Fibroblast of the conjunctiva (primary cell): Measurements from ENCODE around the gene TGFBR3.

Source experiments
- DNase-seq: peaks from one replicate; pipeline ENCODE4 v3.0.0-alpha.2; 2010; ENCODE audit warnings: low read depth

TGFBR3 gene

GRCh38 chr1:91635763-91636162 is 250.2 kb downstream of the TGFBR3 start:
- peak; percentile 8 for DNase-seq

DNA sequence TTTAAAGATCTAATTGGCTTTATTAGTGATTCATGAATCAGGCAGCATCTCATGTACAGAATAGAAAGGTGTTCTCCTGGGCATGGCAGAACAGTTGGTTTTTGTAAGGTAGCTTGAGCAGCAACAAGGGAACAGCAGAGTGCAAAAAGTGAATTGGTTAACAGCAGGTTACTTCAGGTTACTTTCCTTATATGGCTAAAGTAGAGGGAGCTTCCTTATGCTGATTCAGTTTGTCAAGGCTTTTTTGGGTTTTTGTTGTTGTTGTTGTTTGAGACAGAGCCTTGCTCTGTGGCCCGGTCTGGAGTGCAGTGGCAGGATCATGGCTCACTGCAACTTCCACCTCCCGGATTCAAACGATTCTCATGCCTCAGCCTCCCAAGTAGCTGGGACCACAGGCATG is 252.5 kb downstream of the TGFBR3 start:
- no peak for DNase-seq

DNA sequence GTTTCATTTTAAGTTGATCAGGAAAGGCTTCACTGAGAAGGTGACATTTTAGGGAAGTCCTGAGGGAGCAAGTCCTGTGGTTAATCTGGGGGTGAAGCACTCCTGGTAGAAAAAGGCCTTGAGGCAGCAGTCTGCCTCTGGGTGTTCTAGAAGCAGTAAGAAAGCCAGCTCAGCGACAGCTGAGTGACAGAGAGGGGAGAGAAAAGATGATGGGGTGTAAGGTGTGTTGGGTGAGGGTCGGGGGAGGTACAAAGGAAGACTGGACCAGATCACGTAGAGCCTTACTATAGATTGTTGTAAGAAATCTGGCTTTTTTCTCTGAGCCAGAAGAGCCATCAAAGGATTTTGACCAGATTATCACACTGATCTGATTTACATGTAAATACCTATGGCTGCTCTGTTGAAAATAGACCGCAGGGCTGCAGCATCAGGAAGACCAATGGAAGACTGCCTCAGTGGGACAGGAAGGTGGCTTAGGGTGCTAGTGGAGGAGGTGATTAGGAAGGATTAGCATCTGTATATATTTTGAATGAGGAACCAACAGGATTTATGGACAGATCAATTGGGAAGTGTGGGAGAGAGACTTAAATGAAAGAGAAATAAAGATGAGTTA is 254.1 kb downstream of the TGFBR3 start:
- DNase-seq = no peak

DNA sequence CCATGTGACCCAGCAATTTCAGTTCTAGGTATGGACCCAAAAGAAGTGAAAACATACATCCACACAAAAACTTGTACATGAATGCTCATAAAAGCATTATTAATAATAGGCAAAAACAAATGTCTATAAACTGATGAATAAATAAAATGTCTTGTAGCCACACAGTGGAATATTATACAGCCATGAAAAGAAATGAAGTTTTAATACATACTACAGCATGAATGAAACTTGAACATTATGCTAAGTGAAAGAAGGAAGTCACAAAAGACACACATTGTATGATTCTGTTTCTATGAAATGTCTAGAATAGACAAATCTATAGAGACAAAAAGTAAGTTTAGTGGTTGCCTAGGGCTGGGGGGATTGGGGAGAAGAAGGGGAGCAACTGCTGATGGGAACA is 255.1 kb downstream of the TGFBR3 start:
- no peak for DNase-seq
